Measurements from ENCODE around the gene FAM3D. TPM values are rescaled to one million over a fixed set of nuclear protein-coding genes. Genes with fewer than 3 reads are reported as not detected.

The FAM3D gene
- total RNA-seq, 1 experiment from 2014 or later: not detected

DNA sequence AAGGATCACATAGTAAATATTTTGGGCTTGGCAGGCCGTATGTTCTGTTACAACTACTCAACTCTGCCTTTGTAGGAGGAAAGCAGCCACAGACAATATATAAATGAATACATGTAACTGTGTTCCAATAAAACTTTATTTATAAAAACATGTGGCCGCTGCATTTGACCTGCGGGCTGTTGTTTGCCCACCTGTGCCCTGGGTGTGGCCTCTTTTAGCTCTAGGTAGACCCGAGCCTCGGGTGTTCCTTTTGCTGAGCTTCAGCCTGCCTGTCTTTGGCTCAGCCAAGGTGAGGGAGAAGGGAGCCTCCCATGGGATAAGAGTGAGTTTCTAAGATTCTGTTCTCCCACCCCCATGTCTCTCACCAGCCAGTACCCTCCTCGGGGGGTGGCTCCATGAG is 5.6 kb downstream of the FAM3D start:
- intact Hi-C loops (cut with micrococcal nuclease): no loop called here
- no peaks in the 10 kb centered on the region for H4K20me1 ChIP-seq (ENCODE audit: low read length)
- no TSS peak for BruUV-seq (replicated peaks)
- H3K27ac ChIP-seq (ENCODE audit: low read length): no peak overlapping the region
- ChIA-PET POLR2A (ENCODE audit: unreplicated experiment) (no interaction called here), CTCF (no interaction called here)
- no peak for ATAC-seq
- no peaks in the 10 kb centered on the region for H3K9me2 ChIP-seq (replicated peaks; ENCODE audit: low read length)
- no peaks in the 10 kb centered on the region for H3K36me3 ChIP-seq (ENCODE audit: low read depth, low read length)
- H3K4me1 ChIP-seq (ENCODE audit: insufficient read depth, low read length): no peaks in the 10 kb centered on the region
- no peak overlapping the region for H3K4me2 ChIP-seq (ENCODE audit: low read length)
- H3F3A ChIP-seq (ENCODE audit: low read length, unreplicated experiment): no peaks in the 10 kb centered on the region
- H3K79me2 ChIP-seq (ENCODE audit: low read length): no peaks in the 10 kb centered on the region
- DNase-seq: no peak
- H3K4me3 ChIP-seq (ENCODE audit: low read length): no peak overlapping the region
- H2AFZ ChIP-seq (ENCODE audit: low read length): no peak overlapping the region
- H3K9me3 ChIP-seq (ENCODE audit: low read length): no peaks in the 10 kb centered on the region
- H3K9ac ChIP-seq (ENCODE audit: low read length): no peak overlapping the region
- H3K27me3 ChIP-seq (ENCODE audit: low read length): 0 out of 2 replicates have a peak, but pooled peaks cover under 1% of the 10 kb centered on the region
- TF ChIP-seq EZH2 (IDR thresholded peaks at IDR 0.05; ENCODE audit: low read length, unreplicated experiment): no peak
- no peak for TF ChIP-seq EZH2phosphoT487 (IDR thresholded peaks at IDR 0.05; ENCODE audit: borderline replicate concordance, low read length)
- TF ChIP-seq, protein P1, sequence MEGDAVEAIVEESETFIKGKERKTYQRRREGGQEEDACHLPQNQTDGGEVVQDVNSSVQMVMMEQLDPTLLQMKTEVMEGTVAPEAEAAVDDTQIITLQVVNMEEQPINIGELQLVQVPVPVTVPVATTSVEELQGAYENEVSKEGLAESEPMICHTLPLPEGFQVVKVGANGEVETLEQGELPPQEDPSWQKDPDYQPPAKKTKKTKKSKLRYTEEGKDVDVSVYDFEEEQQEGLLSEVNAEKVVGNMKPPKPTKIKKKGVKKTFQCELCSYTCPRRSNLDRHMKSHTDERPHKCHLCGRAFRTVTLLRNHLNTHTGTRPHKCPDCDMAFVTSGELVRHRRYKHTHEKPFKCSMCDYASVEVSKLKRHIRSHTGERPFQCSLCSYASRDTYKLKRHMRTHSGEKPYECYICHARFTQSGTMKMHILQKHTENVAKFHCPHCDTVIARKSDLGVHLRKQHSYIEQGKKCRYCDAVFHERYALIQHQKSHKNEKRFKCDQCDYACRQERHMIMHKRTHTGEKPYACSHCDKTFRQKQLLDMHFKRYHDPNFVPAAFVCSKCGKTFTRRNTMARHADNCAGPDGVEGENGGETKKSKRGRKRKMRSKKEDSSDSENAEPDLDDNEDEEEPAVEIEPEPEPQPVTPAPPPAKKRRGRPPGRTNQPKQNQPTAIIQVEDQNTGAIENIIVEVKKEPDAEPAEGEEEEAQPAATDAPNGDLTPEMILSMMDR (conservative IDR thresholded peaks at IDR 0.05; ENCODE audit: low read depth, low read length): no peak

DNA sequence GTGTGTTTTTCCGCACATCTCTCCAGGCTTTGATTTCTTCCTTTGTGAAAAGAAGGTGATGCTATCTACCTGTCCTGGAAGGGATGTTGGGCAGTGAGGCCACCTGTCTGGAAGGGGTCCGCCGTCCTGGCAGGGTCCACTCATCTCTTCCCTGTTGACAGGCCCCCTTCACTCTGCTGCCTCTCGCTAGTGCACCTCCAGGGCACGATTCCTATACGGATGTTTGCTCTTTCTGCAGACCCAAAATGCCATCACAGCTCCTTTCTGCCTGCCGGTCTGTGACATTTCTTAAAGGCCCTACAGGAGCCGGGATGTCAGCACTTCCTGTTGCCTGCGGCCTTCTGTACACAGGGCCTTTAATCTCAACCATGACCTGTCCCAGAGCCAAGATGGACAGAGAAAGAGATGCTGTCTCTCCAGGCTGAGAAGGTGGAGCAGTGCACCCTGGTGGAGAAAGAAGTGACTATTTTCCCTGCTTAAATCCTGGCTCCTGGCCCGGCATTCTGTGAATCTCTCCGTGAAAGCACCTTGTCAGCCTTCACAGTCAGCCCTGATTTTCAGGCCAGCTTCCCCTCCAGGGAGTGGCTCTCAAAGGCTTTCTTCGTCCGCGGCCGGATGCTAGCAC is 7.4 kb downstream of the FAM3D start:
- Histone ChIP-seq H3K4me3 (ENCODE audit: low read length) (no peak overlapping the region), H2AFZ (ENCODE audit: low read length) (0 out of 2 replicates have a peak overlapping the region, but pooled peaks have one; percentile 29), H3K4me2 (ENCODE audit: low read length) (no peak overlapping the region), H3K27me3 (ENCODE audit: low read length) (0 out of 2 replicates have a peak, but pooled peaks cover 5% of the 10 kb centered on the region), H3K27ac (ENCODE audit: low read length) (no peak overlapping the region), H3F3A (ENCODE audit: low read length, unreplicated experiment) (no peaks in the 10 kb centered on the region), H3K36me3 (ENCODE audit: low read depth, low read length) (no peaks in the 10 kb centered on the region), H3K9me2 (replicated peaks; ENCODE audit: low read length) (no peaks in the 10 kb centered on the region), H3K9me3 (ENCODE audit: low read length) (no peaks in the 10 kb centered on the region), H3K79me2 (ENCODE audit: low read length) (no peaks in the 10 kb centered on the region), H4K20me1 (ENCODE audit: low read length) (no peaks in the 10 kb centered on the region), H3K4me1 (ENCODE audit: insufficient read depth, low read length) (no peaks in the 10 kb centered on the region), H3K9ac (ENCODE audit: low read length) (no peak overlapping the region)
- intact Hi-C loops (cut with micrococcal nuclease): loop anchor here (1.0 kb wide), 1 partner anchor 19 kb away; no protein-coding TSS in a partner anchor
- TF ChIP-seq, protein P1 (conservative IDR thresholded peaks at IDR 0.05; ENCODE audit: low read depth, low read length): peak; percentile 66
- TF ChIP-seq EZH2 (IDR thresholded peaks at IDR 0.05; ENCODE audit: low read length, unreplicated experiment) (no peak), EZH2phosphoT487 (IDR thresholded peaks at IDR 0.05; ENCODE audit: borderline replicate concordance, low read length) (no peak)
- DNase-seq (peak; percentile 68), ATAC-seq (peak; percentile 80)
- BruUV-seq (replicated peaks): no TSS peak
- ChIA-PET POLR2A (ENCODE audit: unreplicated experiment) (interaction anchor here (0.6 kb wide), 1 partner anchor 88 kb away, joined by 16 read pairs; no protein-coding TSS in a partner anchor), CTCF (interaction anchor here (0.6 kb wide), 3 partner anchors 14 to 327 kb away, joined by 3 to 8 read pairs (median 3); no protein-coding TSS in a partner anchor)

DNA sequence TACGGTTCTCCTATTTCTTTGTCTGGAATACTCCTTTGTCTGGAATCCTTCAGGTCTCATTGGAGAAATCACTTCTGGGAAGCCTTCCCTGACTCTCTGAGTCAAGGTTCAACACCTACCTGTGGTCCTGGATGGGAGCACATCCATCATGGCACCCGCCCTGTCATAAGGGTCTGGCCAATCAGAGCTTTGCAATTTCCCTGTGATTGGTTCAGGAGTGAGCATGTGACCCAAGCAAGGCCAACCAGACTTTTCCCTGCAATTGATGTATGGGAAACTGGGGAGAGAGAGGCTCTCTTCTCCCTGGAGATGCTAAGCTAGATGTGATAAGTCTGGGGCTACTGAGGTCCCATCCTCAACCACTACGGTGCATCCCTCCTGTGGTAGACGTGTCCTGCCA is 8.1 kb downstream of the FAM3D start:
- Histone ChIP-seq H3K27me3 (ENCODE audit: low read length) (0 out of 2 replicates have a peak, but pooled peaks cover 5% of the 10 kb centered on the region), H3K27ac (ENCODE audit: low read length) (no peak overlapping the region), H3F3A (ENCODE audit: low read length, unreplicated experiment) (no peaks in the 10 kb centered on the region), H3K9ac (ENCODE audit: low read length) (no peak overlapping the region), H3K79me2 (ENCODE audit: low read length) (no peaks in the 10 kb centered on the region), H3K9me3 (ENCODE audit: low read length) (no peaks in the 10 kb centered on the region), H3K4me2 (ENCODE audit: low read length) (no peak overlapping the region), H4K20me1 (ENCODE audit: low read length) (no peaks in the 10 kb centered on the region), H3K9me2 (replicated peaks; ENCODE audit: low read length) (no peaks in the 10 kb centered on the region), H3K36me3 (ENCODE audit: low read depth, low read length) (no peaks in the 10 kb centered on the region), H2AFZ (ENCODE audit: low read length) (no peak overlapping the region), H3K4me1 (ENCODE audit: insufficient read depth, low read length) (no peaks in the 10 kb centered on the region), H3K4me3 (ENCODE audit: low read length) (no peak overlapping the region)
- TF ChIP-seq EZH2 (IDR thresholded peaks at IDR 0.05; ENCODE audit: low read length, unreplicated experiment) (no peak), EZH2phosphoT487 (IDR thresholded peaks at IDR 0.05; ENCODE audit: borderline replicate concordance, low read length) (no peak)
- TF ChIP-seq, protein P1 (conservative IDR thresholded peaks at IDR 0.05; ENCODE audit: low read depth, low read length): no peak
- ChIA-PET POLR2A (ENCODE audit: unreplicated experiment) (interaction anchor here (0.6 kb wide), 1 partner anchor 88 kb away, joined by 16 read pairs; no protein-coding TSS in a partner anchor), CTCF (interaction anchor here (0.6 kb wide), 1 partner anchor 90 kb away, joined by 8 read pairs; no protein-coding TSS in a partner anchor)
- DNase-seq (no peak), ATAC-seq (no peak)
- intact Hi-C loops (cut with micrococcal nuclease): no loop called here
- BruUV-seq (replicated peaks): no TSS peak
